Urothelium cell line (cell line): ENCODE results near the gene RPL10A.

Experiments
- DNase-seq: peaks from one replicate; pipeline ENCODE4 v3.0.0; 2011; ENCODE audit warnings: low spot score, mixed read lengths
- FAIRE-seq: peaks from 2 replicates; lab custom pipeline; 2011; peaks lifted over from hg19 to GRCh38; lab: Jason Lieb, UNC

RPL10A gene

DNA sequence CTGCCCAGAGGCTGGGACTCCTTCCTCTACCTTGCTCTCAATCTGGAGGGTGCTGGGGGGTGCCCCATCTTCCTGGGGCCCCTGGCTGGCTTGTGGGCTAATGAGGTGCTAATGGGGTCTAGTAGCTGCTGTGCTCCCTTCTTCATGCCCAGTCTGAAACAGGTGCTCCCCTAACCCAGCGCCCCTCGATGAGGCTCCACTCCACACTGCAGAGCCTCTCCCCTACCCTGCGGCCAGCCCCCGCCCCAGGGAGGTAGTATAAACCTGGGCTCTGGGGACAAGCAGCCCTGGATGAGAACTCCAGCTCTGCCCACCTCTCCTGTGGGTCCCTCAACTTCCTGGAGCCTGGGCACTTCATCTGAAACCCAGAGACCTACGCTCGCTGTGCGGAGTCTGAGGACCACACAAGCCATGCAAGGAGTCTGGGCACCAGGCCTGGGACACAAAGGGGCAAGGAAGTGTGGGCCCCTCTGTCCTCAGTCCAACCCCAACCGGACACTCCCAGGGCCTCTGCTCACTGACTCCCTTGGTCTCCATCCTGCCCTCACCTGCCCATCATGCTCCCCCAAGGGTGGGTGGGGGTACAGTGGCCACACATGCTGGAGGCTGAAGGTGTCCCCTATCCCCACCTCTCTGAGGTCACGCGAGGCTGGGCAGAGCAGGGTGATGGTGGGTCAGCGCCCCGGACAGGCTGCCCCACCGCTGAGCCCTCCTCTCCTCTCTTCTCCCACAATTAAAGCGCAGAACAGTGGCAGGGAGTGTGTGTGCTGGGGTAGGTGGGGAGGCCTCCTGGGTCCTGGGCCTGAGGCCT is 6.1 kb downstream of the RPL10A start:
- FAIRE-seq (no peak), DNase-seq (no peak)

DNA sequence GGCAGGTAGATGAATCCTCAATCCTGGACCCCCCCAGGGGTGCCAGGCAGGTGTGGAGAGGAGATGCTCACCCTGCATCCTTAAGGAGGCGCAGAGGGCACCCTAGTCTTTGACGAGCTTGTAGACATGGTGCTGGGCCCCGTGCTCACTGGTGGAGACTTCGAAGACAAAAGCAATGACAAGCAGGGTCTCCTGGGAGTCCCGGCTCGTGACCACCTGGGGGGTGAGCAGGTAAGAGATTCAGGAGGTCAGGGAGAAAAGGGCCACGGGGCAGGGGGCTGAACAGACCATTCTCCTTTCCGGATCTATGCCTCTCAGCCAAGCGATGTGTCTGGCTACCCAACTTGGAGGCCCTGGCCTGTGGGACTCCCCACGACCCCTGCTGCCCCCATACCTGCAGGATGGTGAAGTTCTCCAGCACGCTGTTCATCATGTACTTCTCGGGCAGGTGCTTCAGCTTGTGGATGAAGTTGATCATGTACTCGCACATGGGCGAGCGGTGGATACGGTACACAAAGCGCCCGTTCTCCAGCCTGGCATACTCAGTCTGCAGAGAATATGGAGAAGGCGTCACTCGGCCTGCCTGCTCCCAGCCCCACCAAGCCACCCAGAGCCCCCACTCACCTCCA is 6.9 kb downstream of the RPL10A start:
- DNase-seq (no peak), FAIRE-seq (no peak)

DNA sequence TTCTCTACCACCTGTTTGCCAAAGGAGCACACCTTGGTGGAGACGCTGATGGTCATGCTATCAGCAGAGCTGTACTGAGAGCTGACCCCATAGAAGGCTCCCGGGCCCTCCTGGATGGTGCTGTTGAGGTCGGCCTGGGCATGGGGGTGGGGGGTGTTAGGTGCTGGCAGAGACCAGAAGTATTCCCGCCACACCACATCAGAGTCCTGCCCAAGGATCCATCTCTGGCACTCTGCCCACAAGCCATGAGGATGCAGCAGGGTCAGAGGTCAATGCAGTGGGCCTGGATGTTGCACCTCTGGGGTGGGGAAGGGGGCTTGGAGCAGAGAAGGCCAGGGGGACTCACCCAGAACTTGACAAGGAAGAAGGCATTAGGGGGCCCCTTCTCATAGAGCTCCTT is 7.4 kb downstream of the RPL10A start:
- FAIRE-seq (no peak), DNase-seq (no peak)

DNA sequence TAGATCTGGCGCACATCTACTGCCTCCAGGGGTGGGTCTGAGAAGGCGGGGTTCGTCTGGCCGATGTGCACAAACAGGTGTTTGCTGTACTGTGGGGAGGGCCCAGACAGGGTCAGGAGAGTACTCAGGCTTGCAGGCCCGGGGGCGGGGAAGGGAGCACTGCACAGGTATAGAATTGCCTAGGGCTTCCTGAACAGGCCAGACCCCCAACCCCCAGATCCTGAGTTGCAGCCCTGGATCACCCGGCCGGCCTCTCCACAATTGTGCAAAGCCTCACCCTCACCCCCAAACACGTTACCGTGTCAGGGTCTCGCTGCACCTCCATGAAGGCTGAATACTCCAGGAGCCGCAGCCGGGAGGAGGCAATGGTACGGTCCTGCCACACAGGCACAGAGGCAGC is 7.8 kb downstream of the RPL10A start:
- no peak for DNase-seq
- no peak for FAIRE-seq

DNA sequence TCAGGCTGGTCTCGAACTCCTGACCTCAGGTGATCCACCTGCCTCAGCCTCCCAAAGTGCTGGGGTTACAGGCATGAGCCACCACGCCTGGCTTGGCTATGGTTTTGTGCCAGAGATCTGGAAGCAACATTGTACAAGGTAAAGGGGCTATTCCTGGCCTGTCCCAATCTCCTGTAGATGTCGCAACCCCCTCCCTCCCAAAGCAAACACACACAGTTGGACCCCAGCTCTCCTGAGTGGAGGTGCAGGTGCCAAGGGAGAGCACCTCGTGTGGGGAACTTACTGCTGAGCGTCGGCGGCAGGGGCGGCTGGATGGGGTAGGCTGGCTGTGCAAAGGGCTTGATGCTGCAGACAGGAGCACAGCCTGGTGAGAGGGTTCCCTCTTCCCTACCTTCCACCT is 8.8 kb downstream of the RPL10A start:
- FAIRE-seq = no peak
- DNase-seq = no peak

DNA sequence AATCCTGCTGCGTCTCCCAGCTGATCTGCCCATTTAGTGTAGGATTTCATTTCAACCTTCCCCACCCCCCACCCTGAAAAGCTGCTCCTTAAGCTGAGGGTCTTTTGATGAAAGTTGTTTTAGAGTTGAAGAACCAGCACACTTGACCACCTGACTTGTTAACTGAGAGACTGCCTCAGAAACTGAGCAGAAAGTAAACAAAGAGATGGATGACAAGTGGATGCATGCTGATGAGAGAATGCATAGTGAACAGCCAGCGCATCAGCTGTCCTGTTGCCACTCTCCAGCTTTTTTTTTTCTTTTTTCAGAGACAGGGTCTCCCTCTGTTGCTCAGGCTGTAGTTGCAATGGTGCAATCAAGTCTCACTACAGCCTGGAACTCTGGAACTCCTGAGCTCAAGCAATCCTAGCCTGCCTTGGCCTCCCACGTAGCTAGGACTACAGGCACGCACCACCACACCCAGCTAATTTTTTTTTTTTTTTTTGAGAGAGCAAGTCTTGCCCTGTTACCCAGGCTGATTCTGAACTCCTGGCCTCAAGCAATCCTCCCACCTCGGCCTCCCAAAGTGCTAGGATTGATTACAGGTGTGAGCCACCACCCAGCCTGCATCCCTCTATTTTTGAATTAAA is 9.5 kb downstream of the RPL10A start:
- DNase-seq (no peak), FAIRE-seq (no peak)

DNA sequence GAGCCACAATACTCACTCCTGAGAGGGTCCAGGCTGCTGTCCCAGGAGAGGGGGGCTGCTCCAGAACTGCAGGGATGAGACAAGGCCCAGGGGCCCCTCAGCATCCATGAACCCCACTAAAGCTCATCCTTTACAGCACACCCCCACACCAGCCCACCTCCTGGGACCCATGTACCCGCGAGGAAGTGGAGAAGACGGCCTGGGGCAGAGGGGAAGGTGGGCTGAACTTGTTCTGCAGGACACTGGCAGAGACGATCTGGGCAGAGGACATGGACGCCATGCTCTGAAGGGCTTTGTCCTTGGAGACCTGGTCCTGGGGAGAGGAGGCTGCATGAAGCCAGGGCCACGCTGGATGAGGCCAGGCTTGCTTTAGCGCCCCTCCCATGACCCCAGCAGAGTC is 10.1 kb downstream of the RPL10A start:
- FAIRE-seq = no peak

DNA sequence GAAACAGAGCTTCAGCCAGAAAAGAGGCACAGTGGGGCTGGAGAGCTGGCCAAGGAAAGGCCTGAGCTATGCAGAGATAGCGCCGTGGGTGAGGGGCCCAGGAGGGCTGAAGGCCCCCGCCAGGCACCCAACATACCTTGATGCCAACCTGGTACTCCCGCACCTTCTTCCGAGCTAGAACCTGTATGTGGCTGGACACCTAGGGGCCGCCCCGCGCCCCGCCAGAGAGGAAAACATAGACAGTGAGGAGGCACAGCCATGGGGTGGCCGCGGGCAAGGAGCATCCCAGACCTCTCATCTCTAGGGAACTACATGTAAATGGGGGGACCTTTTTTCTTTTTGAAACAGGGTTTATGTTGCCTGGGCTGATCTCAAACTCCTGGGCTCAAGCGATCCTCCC is 12.0 kb downstream of the RPL10A start:
- FAIRE-seq (no peak), DNase-seq (no peak)

More for the DNA sequence above, 10.1 kb downstream of the RPL10A start:
- no peak for DNase-seq

DNA sequence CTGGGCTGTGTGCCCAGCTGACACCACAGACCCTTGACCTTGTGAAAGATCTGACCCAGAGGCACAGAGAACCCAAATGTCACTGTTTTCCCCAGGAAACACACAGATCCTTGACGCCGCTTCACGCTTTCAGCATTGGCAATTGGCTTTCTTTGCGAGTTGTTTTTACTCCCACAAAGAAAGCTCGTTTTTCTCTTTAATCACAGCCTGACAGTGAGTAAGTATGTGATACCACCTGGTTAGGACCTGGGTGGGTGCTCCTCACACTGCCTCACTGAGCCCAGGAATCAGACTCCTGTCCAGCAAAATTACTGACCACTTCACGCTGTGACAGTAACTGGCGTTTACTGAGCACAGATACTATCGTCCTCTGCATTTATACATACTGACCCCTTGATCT is 13.0 kb downstream of the RPL10A start:
- DNase-seq = no peak
- no peak for FAIRE-seq

DNA sequence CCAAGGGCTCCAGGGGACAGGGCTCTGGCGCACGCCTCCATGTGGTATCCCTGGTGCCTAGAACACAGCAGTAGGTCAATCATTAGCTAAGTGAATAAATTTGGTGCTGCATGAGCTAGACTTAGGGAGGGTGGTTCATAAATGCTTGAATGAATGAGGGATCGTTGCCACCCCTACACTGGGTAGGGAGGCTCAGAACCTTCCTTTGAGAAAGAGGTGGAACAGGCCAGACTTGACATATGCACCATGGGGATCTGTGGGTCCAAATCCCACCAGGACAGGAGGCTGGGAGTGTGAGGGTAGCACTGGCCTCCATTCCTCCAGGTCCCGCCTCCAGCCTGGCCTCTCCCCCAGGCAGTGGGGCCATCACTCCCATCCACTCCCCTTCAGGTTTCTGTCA is 14.9 kb downstream of the RPL10A start:
- FAIRE-seq (no peak), DNase-seq (no peak)

DNA sequence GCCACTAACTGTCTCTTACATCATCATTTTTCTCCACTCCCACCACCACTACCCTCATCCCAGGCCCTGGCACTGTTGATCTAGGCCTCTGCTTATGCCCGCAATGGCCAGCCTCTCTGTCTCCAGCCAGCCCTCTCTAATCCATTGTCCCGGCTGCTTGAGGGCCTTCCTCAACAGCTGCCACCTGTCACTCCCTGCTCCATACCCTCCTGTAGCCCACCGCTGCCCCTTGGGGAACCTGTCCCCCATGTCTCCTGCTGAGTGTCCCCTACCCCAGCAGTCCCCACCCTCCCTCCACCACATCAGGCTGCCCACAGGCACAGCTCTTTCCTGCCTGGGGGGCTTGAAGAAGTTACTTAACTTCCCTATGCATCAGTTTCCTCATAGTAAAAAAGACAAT is 15.3 kb downstream of the RPL10A start:
- FAIRE-seq = no peak
- no peak for DNase-seq

DNA sequence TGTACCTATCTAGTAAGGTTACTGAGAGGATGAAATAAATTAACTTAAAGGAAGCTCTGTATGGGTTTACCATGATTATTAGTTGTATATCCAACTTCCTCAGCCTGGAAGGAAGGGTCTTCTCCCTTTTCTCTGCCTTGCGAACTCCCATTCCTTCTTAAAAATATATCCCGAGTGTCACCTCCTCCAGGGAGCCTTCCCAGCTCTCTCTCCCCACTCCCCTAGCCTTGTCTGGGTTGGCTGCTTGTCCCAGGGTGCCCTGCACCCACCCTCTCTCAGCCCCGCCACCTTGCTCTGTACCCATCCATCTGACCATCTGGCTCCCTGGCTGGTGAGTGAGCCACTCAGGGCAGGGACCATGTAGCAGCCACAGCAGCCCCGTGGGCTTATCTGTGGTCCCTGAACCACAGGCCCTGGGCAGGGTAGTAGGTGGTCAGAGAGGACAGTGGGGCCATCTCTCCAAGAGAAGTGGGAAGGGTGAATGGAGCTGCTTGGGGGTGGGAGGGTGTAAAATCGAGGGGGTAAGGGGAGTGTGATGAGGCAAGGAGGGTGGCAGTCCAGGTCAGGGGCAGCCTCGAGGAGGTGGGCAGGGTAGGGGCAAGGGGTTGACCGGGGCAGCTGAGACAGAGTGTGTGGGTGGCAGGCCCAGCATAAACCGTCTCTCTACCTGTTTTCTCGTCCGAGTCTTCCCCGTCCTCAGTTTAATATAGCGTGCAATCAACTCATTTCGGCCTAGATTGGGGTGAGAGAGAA is 15.9 kb downstream of the RPL10A start:
- DNase-seq (no peak), FAIRE-seq (no peak)

DNA sequence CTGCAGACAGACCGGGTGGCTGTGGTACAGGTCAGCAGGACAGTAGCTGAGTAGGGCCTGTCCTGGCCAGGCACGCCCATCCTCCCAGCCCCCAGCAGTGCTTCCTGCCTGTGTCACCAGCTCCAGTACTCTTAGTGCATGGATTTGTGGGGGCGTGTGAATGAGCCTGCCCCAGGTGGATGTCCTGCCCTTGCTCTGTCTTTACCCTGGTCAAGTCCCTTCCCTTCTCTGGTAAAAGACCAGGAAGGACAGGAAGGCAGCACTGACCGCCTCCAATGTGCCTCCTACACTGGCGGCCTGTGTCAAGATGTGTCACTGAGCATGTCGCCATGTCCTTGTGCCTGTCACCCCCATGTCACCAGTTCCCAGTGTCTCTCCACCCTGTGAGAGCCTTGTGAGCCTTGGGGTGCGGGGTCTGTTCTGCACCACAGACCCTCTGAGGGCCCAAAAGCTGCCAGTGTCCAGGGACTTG is 16.8 kb downstream of the RPL10A start:
- FAIRE-seq = peak; percentile 95
- peak; percentile 70 for DNase-seq

DNA sequence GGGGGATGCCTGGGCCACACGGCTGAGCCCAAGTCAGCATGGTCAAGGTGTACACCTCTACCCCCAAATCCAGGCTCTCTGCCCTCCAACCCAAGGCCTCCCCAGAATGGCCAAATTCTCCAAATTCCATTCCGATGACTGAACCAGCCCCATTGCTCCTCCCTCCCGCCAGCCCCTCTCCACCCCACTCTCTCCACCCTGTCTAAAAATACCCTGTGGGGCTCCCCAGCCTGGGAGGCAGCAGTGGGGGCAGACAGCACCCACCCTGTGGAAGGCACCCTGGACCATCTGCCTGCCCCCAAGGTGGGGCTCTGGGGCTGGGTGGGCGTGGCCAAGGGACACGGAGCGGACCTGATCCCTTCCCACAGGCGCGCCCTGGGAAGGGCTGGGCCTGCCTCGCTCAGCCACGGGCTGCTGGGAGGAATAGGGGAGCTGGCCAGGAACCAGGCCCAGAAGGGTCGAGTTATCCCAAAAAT is 17.2 kb downstream of the RPL10A start:
- FAIRE-seq = peak; percentile 91
- peak; percentile 91 for DNase-seq

DNA sequence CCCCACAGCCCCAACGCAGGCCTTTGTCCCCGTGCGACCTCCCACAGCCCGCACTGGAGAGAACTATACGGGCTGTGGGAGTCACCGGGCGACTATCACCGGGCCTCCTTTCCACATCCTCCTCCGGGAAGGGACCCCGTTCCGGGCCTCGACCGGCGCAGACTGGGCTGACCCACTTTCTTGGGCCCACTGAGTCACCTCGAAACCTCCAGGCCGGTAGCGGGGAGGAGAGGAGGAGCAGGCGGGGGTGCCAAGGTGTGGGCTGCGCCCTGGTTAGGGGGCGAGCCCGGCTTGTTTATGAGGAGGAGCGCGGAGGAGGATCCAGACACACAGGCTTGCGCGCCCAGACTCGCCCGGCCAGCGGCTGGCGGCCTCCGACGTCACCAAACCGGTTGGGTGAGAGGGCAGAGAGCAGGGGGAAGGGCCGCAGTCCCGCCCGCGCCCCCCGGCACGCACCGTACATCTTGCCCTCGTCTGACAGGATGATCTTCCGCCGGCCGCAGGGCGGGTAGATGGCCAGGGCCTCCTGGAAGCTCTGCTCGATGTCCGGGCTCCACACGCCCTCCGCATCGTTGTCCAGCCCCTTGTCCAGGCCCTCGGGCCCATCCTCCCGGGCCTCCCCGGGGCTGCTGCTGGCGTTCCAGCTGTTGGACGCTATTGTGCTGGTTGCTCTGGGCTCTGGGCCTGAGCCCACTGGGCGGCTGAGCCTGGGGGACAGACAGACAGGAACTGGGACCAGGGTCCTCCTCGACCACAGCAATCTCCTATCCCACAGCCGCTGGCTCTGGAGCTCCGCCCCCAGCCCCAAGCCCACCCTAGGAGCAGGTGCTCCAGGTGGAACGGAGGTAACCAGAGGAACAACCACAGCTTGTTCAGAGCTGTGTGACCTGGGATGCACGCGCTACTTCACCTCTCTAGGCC is 18.1 kb downstream of the RPL10A start:
- peak; percentile 50 for DNase-seq

DNA sequence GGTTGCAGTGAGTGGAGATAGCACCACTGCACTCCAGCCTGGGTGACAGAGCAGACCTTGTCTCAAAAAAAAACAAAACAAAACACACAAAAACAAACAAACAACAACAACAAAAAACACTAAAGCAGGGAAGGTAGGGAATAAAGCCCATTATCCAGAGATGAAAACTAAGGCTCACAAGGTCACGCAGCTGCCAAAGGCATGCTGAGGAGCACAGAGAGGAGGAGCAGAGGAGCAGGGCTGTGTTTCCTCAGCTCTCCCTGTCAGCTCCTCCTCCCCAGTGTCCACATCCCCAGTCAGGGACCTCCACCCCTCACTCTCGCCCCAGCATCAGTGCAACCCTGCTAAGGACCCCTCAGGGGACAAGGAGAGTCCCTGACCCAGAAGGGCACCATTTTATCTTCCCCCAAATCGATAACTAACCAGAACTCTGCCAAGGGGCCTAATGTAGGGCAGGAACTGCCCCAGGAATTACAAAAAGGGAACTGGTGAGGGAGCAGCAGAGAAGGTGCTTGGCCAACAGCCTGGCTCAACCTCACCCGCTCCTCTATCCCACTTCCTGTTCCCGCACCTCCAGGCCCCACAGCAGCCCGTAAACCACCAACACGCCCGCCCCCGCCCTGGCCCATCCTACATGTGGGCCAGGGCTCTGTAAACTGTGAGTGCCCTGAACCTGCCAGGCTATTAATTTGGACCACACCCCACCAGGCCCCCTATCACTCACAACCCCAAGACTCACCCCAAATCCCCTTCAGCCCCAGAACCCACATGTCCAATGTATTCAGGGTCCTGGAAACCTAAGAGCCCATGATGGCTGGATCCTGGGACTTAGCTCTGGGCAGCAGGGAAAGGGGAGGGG is 19.7 kb downstream of the RPL10A start:
- peak; percentile 70 for DNase-seq
- FAIRE-seq = no peak

More for the DNA sequence above, 18.1 kb downstream of the RPL10A start:
- FAIRE-seq = no peak

DNA sequence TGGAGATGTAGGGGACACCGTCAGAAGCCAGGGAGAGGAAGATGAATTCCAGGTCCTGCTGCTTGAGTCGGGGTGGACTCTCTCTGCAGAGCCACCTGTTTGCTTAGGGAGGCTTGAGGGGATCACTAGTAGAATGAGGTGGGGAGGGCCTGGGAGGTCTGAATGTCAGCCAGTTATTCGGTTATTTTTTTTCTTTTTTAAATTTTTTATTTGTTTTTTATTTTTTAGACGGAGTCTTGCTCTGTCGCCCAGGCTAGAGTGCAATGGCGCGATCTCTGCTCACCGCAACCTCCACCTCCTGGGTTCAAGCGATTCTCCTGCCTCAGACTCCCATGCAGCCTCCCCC is 20.3 kb downstream of the RPL10A start:
- no peak for FAIRE-seq
- DNase-seq = no peak

DNA sequence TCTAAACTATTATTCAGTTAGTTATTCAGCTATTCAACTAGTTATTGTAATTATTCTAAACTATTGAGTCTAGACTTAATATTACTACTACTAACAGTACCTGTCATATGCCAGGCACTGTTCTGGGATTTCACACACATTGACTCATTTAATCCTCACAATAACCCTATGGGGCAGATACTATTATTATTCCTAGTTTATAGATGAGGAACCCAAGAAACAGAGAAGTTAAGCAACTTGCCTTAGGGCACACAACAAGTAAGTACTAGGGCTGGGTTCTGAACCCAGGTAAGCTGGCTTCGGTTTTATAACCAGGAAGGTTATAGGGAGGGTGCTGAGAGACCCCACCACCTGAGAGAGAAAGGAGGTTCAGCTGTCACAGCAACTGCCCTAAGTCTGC is 20.9 kb downstream of the RPL10A start:
- DNase-seq = no peak
- FAIRE-seq = no peak
